NCI-H146 treated with DMSO at 0.1 percent for 48 hours (cell line): ENCODE data around the gene HNRNPA1L2.
"Not testable (repeated sequence)": the region's sequence is repeated elsewhere in the genome, so short reads cannot be mapped to it uniquely, and the experiment has no call there.

Experiments used
- DNase-seq: peaks from one replicate; lab custom pipeline; 2025; ENCODE audit not compliant: unreplicated experiment; lab: John Stamatoyannopoulos, UW

HNRNPA1L2 gene

DNA sequence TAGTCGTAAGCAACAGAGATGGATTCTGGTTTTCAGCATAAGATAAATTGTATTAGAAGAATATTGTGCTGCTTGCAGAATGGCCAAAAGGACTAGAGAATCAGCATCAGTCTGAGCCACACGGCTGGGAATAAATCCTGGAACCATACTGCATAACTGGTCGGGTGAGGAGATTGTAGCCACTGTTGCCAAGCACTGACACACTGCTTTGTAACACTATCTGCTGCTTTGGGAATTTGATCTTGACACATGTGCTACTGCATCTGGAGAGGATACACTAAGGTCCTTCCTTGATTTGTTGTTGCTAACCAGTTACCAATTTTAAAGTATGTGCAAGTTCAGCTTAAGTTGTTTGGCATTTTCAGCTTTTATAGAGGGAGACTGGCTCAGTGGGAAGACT, 1.9 kb downstream of the HNRNPA1L2 start:
- DNase-seq = no peak

DNA sequence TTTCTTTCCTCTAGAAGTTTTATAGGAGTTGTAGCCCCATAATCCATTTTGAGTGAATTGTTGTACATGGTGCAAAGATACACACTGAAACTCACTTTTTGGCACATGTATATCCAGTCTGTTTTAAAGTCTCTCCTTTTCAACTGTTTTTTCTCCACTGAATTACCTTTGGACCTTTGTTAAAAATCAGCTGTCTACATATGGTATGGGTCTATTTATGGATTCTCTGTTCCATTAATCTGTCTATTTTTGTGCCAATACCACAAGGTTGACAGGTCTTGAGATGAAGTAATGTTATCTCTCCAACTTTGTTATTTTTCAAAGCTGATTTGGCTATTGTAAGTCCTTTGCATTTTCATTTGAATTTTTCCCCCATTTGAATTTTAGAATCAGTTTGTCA, 4.7 kb downstream of the HNRNPA1L2 start:
- no peak for DNase-seq

DNA sequence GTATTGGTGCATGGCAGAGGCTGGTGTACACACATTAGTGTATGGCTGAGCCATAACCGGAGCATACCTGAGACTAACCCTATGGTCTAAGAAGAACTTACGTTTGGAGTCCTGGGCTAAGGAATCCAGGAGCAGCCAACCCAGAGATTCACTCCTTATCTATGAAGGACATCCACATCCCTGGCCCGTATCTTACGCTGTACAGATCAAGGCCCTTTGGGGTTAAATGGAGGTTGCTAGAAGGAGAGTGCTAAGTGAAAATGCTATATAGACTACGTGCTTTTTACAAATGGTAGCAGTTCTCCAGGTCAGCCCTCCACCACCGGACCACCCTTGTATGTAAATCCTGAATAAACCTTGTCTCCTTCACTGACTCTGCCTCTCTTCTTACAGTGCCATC, 8.5 kb downstream of the HNRNPA1L2 start:
- DNase-seq = no peak

DNA sequence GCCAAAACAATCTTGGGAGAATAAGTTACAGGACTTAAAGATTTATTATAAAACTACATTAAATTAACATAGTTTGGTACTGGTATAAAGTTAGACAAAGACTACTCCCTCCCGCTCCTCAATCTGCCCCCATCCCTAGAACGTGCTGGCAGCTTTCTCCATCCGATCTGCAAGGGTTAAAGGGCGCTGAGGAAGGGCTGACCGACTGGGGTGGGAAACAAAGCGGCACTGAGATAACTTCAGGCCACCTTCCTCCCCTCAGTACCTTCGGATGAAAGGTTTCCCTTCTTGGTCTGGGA, 9.6 kb downstream of the HNRNPA1L2 start:
- DNase-seq = no peak

DNA sequence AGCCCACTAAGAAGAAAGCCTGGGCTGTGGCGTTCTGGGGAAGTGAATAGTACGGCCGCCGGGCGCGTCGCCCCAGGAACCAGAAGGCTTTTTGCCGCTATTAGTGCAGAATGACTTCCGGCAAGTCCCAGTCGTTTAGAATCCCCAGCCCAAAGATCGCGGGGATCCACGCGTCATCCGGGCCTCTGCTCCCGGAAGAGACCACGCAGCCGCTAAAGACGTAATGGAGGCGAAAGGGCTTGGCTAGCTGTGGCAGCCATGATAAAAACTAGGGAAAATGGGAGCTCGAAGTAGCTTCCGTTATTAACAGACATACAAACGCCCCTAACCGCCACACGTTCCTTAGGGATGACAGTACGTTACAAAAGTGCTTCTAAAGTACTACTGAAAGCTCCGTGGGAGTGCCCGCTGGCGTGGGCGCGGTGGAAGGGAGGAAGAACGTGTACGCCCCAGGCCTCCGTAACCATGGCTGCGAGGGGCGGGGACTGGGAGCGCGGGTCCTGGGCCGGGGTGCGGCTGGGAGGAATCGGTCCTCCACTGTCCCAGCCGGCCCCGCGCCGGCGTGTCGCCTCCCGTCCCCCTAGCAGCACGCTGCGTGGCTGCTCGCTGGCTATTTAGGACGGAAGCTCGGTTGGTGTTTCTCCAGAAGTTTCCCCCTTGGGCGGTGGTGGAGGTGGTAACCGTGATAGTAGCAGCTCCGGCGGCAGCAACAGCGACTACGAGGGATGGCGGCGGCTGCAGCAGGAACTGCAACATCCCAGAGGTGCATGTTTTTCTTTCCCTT, 10.2 kb downstream of the HNRNPA1L2 start, which contains the start of gene SUGT1:
SUGT1 (plus strand) TSS at position 641 of the 784 bp plus-strand sequence; CDS start at position 726, 85 bp downstream.
- peak; percentile 96 for DNase-seq

DNA sequence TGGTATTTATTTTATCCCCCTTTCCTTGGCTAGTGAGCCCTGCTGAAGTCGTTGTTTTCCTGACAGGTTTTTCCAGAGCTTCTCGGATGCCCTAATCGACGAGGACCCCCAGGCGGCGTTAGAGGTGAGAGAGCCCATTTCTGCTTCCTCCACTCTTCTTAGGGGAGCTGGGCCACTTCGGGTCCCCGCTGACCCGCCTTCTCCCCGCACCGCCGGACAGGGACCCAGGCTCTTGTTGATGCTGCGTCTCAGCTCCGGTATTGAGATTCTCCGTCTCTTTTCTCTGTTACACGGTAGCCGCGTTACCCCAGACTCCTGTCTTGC, 10.7 kb downstream of the HNRNPA1L2 start:
- DNase-seq = no peak

DNA sequence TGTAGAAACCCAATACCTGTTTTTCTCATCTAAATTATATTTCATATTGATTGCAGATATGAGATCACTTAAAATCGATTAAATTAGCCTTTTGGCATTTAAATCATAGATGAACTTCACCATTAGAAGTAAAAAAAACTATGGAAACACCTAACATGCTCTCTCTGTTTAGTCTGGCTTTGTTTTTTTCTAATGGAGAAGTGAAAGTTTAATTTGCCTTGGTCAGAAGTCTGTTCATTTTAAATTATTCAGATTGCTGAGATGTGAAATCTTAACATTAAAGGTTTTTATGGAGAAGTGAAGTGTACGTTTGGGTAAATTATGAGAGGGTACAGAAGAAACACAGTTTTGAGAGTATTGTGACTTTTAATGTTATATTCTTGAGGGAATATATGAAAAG, 17.1 kb downstream of the HNRNPA1L2 start:
- DNase-seq = no peak

DNA sequence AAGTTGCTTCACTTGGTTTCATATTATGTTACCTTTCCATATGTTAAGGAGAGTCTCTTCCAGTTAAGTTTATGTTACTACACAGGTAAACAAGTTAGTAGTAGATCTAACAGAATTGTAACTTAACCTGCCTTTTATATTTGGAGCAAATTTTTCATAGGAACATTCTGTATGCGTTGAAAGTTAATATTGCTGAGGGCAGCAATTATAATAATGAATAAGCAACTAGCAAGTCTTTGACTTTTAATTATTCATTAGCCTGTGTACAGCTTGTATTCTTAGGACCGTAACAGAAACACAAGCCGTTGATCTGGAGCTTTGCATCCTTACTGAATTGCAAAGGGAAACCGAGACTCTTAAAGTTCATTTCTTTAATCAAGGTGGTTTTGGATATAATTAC, 22.0 kb downstream of the HNRNPA1L2 start:
- DNase-seq = no peak

DNA sequence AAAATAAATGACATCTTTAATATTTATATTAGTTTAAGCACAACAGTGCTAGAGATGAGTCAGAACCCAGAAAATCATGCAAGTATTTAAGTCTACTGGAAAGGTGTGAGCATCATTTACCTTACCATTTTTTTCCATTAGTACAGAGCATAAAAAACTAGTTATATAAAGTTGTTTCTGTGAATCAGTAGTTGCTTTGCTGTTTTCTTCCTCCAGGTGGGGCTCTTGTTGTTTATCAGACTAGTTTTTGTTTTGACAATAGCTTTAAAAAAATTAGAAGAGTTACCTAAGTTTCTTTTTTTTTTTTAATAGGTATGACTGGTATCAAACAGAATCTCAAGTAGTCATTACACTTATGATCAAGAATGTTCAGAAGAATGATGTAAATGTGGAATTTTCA, 23.1 kb downstream of the HNRNPA1L2 start:
- peak; percentile 4 for DNase-seq

DNA sequence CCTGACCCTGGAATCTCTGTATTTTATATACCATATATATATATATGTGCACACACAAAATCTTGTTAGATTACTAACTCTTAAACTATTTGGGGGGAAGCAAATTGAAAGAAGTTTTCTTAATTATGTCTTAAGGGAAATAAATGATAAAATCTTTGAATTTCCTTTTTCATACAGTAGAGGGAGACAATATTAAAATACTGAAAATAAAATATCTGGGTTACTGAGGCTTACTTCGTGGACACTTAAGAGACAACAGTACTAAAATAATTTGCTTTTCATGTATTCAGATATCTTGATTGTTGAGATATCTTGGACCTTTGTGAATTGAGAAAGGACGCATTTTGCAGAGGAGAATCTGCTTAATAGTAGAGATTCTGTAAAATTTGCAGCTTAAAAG, 27.4 kb downstream of the HNRNPA1L2 start:
- no peak for DNase-seq

DNA sequence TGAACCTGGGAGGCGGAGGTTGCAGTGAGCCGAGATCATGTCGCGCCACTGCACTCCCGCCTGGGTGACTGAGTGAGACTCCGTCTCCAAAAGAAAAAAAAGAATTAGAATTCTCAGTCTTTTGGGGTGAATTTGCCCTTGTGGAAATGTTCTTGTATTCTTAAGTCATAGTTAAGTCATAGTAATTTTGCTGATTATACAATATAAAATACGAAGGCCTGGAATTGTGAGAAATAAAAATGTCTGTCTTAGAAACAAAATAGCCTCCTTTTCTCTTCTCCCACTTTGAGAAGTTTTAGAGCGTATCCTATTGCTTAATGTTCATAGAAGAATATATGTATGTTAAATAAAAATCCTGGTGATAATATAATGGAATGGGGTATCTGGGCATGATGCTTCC, 28.5 kb downstream of the HNRNPA1L2 start:
- no peak for DNase-seq

DNA sequence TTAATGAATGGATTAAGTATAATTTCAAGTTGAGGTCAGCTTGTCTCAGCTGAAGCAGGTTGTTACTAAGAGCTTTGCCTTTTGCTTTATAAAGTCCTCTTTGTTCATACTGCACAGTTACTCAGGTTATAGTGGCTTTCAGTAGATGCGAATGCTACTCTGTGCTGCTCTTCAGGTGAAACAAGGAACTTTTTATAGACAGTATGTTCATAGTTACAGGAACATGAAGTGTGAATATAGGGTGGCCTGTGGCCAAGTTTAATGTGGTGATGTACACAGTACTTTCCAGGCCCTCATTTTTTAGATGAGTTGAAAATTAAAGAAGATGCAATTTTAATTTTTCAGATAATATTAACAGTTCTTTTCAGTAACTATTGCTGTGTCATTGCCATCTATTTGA, 31.2 kb downstream of the HNRNPA1L2 start:
- no peak for DNase-seq

DNA sequence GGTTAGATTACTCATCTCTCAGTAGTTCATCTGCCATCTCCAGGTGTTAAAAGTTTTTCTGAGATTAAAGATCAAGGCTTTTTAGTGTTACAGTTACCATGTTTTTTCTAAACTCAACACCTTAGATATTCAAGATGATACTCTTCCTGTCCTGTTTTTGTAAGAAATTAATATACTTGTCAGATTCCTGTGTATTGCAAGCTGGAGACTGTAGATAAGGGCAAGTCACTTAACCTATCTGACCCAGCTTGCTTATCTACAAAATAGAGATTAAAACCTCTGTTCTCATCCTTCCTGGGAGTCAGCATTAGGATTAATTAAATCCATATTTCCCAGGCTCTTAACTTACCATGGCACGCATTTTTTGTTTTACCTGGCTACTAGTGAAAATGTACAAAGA, 35.6 kb downstream of the HNRNPA1L2 start:
- DNase-seq = no peak

DNA sequence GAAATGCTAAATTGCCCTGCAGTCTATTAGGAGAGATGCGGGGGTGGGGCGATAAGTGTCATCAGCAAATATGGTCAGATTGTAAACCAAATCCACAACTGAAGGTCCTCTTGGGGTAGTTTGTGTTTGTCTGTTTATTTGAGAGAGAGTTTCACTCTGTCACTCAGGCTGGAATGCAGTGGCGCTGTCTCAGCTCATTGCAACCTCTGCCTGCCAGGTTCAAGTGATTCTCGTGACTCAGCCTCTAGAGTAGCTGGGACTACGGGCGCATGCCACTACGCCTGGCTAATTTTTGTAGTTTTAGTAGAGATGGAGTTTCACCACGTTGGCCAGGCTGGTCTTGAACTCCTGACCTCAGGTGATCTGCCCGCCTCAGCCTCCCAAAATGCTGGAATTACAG, 43.6 kb downstream of the HNRNPA1L2 start:
- not testable (repeated sequence) for DNase-seq

DNA sequence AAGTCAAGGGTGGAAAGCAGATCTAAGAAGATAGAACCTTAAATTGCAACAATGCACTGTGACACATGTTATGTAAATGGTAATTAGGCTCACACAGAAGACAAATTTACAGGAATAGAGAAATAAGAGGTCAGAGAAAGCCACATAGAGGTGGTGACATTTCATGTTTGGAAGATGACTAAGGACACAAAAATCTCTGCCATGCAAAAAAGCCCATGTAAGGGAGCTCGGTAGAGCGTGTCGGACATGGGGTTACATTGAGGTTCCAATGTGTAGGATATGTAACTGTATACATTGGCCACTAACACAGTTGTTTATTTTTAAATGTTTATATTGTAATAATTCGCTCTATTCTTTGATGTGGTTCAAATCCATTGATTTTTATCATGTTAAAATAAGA, 44.1 kb downstream of the HNRNPA1L2 start:
- DNase-seq = no peak
